NCI-H226 (cell line): ENCODE data around the gene ACLY.
"Not testable (repeated sequence)": the region's sequence is repeated elsewhere in the genome, so short reads cannot be mapped to it uniquely, and the experiment has no call there.

Source experiments
- DNase-seq: peaks from one replicate; pipeline ENCODE4 v3.0.0-alpha.2; 2015

The ACLY gene

GRCh38 chr17:41869426-41869825 lies 49.3 kb downstream of the ACLY start:
- no peak for DNase-seq

- no peak for DNase-seq
Observed at GRCh38 chr17:41868568-41868967, 50.2 kb downstream of the ACLY start.

- DNase-seq, result no peak
Observed at GRCh38 chr17:41865596-41865893, 53.2 kb downstream of the ACLY start.

- DNase-seq, result peak; percentile 82
Observed at GRCh38 chr17:41864836-41865595, 53.7 kb downstream of the ACLY start, which contains the start of gene KLHL11. KLHL11 (minus strand) TSS chr17:41865423; CDS start chr17:41865370, 53 bp downstream.

GRCh38 chr17:41864498-41864835 lies 54.3 kb downstream of the ACLY start:
- DNase-seq, result no peak

- DNase-seq, result no peak
Observed at GRCh38 chr17:41863074-41863848, 55.5 kb downstream of the ACLY start.

GRCh38 chr17:41860254-41860931 lies 58.4 kb downstream of the ACLY start:
- DNase-seq, result no peak

- not testable (repeated sequence) for DNase-seq
Observed at GRCh38 chr17:41851382-41851781, 67.4 kb downstream of the ACLY start.

GRCh38 chr17:41849251-41849990 lies 69.3 kb downstream of the ACLY start:
- no peak for DNase-seq

- DNase-seq, result no peak
Observed at GRCh38 chr17:41848788-41849187, 70.0 kb downstream of the ACLY start.

GRCh38 chr17:41844971-41845370 lies 73.8 kb downstream of the ACLY start:
- peak; percentile 48 for DNase-seq

- not testable (repeated sequence) for DNase-seq
Observed at GRCh38 chr17:41840781-41841180, 78.0 kb downstream of the ACLY start.

GRCh38 chr17:41839448-41839847 lies 79.3 kb downstream of the ACLY start:
- not testable (repeated sequence) for DNase-seq

- no peak for DNase-seq
Observed at GRCh38 chr17:41837761-41838538, 80.8 kb downstream of the ACLY start, which contains the start of gene KLHL10. KLHL10 (plus strand) TSS chr17:41837825; CDS start chr17:41837933, 108 bp downstream.

GRCh38 chr17:41836550-41837196 lies 82.1 kb downstream of the ACLY start:
- DNase-seq, result no peak

- no peak for DNase-seq
Observed at GRCh38 chr17:41835800-41836549, 82.8 kb downstream of the ACLY start, which contains the start of gene NT5C3B. NT5C3B (minus strand) TSS chr17:41836232; CDS start chr17:41836193, 39 bp downstream.

GRCh38 chr17:41835214-41835799 lies 83.4 kb downstream of the ACLY start:
- DNase-seq, result no peak

- not testable (repeated sequence) for DNase-seq
Observed at GRCh38 chr17:41829961-41830360, 88.8 kb downstream of the ACLY start.

GRCh38 chr17:41825175-41825845 lies 93.4 kb downstream of the ACLY start:
- DNase-seq, result no peak

- DNase-seq, result no peak
Observed at GRCh38 chr17:41824086-41824485, 94.7 kb downstream of the ACLY start.
